Measurements from ENCODE around the gene PTPRA. TPM values are rescaled to one million over a fixed set of nuclear protein-coding genes. Genes with fewer than 3 reads are reported as not detected.

The PTPRA gene
- total RNA-seq, 6 experiments from 2014 or later = 15.7 to 22.1 (median 18.6) TPM

- no peak for ATAC-seq
- Histone ChIP-seq H3K27me3 (no peaks in the 10 kb centered on the region), H3K9me3 (no peaks in the 10 kb centered on the region), H3K27ac (no peak overlapping the region), H3K4me3 (no peak overlapping the region), H3K4me1 (peaks cover 0 to 40% (median 19%) of the 10 kb centered on the region in 4 donors), H3K36me3 (peaks cover 0 to 2% (median 0%) of the 10 kb centered on the region in 4 donors)
- intact Hi-C loops (cut with DNase I) = no loop called here
- WGBS (ENCODE audit: insufficient coverage, low coverage, low lambda C conversion rate, missing lambda C conversion rate) = 89% methylated on average over 4 of the region's 4 CpGs
- TF ChIP-seq, protein P1, sequence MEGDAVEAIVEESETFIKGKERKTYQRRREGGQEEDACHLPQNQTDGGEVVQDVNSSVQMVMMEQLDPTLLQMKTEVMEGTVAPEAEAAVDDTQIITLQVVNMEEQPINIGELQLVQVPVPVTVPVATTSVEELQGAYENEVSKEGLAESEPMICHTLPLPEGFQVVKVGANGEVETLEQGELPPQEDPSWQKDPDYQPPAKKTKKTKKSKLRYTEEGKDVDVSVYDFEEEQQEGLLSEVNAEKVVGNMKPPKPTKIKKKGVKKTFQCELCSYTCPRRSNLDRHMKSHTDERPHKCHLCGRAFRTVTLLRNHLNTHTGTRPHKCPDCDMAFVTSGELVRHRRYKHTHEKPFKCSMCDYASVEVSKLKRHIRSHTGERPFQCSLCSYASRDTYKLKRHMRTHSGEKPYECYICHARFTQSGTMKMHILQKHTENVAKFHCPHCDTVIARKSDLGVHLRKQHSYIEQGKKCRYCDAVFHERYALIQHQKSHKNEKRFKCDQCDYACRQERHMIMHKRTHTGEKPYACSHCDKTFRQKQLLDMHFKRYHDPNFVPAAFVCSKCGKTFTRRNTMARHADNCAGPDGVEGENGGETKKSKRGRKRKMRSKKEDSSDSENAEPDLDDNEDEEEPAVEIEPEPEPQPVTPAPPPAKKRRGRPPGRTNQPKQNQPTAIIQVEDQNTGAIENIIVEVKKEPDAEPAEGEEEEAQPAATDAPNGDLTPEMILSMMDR (IDR thresholded peaks at IDR 0.05) = no peak
- no peak for TF ChIP-seq POLR2A (IDR thresholded peaks at IDR 0.05)
- DNase-seq = no peak
Observed at GRCh38 chr20:2921506-2921905, 48.2 kb downstream of the PTPRA start.

DNA sequence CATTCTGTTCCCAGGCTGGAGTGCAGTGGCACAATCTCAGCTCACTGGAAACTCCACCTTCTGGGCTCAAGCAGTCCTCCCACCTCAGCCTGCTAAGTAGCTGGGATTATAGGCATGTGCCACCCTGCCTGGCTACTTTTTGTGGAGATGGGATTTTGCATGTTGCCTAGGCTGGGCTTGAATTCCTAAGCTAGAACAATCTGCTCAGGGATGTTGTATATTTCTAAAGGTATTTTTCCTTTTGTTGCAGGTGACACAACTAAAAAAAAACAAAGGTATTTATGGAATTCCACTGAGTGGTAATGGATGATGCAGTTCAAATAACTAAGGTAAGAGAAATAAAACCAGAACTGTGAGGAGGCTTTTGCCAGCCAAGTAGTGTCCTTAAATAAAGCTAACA is 49.7 kb downstream of the PTPRA start:
- TF ChIP-seq, protein P1 (IDR thresholded peaks at IDR 0.05) = no peak
- TF ChIP-seq POLR2A (IDR thresholded peaks at IDR 0.05) = no peak
- Histone ChIP-seq H3K27ac (no peak overlapping the region), H3K9me3 (no peaks in the 10 kb centered on the region), H3K4me3 (no peak overlapping the region), H3K36me3 (peaks cover 0 to 2% (median 0%) of the 10 kb centered on the region in 4 donors), H3K4me1 (peaks cover 0 to 35% (median 15%) of the 10 kb centered on the region in 4 donors), H3K27me3 (no peaks in the 10 kb centered on the region)
- intact Hi-C loops (cut with DNase I) = no loop called here
- DNase-seq (no peak), ATAC-seq (no peak)

- Histone ChIP-seq H3K4me3 (no peak overlapping the region), H3K4me1 (no peaks in the 10 kb centered on the region), H3K27ac (no peak overlapping the region), H3K36me3 (peaks cover 0 to 2% (median 0%) of the 10 kb centered on the region in 4 donors), H3K27me3 (no peaks in the 10 kb centered on the region), H3K9me3 (no peaks in the 10 kb centered on the region)
- ATAC-seq = no peak
- TF ChIP-seq POLR2A (IDR thresholded peaks at IDR 0.05) = no peak
- TF ChIP-seq, protein P1 (IDR thresholded peaks at IDR 0.05) = no peak
- intact Hi-C loops (cut with DNase I) = no loop called here
- WGBS (ENCODE audit: insufficient coverage, low coverage, low lambda C conversion rate, missing lambda C conversion rate) = 44% methylated on average over 1 of the region's 1 CpG
- no peak for DNase-seq
Observed at GRCh38 chr20:2930538-2930937, 57.3 kb downstream of the PTPRA start.

DNA sequence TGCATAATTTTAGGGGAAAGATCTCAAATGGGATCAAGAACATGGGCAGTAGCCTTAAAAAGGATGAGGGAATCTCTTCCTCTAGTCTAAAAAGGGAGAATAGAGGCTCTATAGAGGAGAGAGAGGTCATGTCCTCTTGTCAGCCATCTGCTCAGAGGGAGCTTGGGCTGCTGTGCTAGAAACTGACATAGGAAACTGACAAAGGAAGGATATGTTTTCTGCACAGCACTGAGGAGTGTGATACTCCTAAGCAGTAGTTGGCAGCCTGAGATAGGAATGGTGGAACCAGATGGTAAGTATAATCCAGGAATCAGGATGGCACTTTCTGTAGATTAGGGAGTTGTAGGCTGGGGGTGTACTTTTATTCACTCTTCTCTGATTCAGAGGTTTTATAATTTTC is 59.2 kb downstream of the PTPRA start:
- Histone ChIP-seq H3K36me3 (no peaks in the 10 kb centered on the region), H3K9me3 (no peaks in the 10 kb centered on the region), H3K27me3 (no peaks in the 10 kb centered on the region), H3K27ac (no peak overlapping the region), H3K4me1 (no peaks in the 10 kb centered on the region), H3K4me3 (no peak overlapping the region)
- DNase-seq (no peak), ATAC-seq (peak in 2 of 4 donors; percentile 27 to 51)
- intact Hi-C loops (cut with DNase I) = no loop called here
- TF ChIP-seq POLR2A (IDR thresholded peaks at IDR 0.05) = no peak
- TF ChIP-seq, protein P1 (IDR thresholded peaks at IDR 0.05) = no peak

GRCh38 chr20:2937902-2938301 is 64.6 kb downstream of the PTPRA start:
- no peaks in the 10 kb centered on the region for H3K9me3 ChIP-seq
- intact Hi-C loops (cut with DNase I) = no loop called here
- DNase-seq (no peak), ATAC-seq (no peak)
- H3K4me3 ChIP-seq = no peak overlapping the region
- no peak overlapping the region for H3K27ac ChIP-seq
- TF ChIP-seq, protein P1 (IDR thresholded peaks at IDR 0.05) = no peak
- no peak for TF ChIP-seq POLR2A (IDR thresholded peaks at IDR 0.05)
- no peaks in the 10 kb centered on the region for H3K36me3 ChIP-seq
- 100% methylated on average over 3 of the region's 5 CpGs for WGBS (ENCODE audit: insufficient coverage, low coverage, low lambda C conversion rate, missing lambda C conversion rate)
- H3K4me1 ChIP-seq = no peaks in the 10 kb centered on the region
- no peaks in the 10 kb centered on the region for H3K27me3 ChIP-seq

All from right lobe of liver (tissue), 6 donors.